NCI-H1048 (cell line): ENCODE measurements around the gene HSD3B2.

Source experiments
- DNase-seq: peaks from one replicate; lab custom pipeline; 2025; lab: John Stamatoyannopoulos, UW

Gene HSD3B2

DNA sequence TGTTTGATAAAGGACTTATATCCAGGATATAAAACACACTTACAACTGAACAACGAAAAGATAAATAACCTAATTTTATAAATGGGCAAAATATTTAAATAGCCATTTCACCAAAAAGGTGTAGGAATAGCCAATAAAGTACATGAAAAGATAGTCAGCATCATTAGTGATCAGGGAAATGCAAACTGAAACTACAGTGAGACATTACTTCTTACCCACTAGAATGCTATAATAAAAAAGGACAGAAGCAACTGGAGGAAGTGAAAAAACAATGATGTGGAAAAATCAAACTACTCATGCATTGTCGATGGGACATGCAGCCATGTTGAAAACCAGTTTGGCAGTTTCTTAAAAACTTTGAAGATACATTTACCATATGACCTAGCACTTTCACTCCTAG lies 48.6 kb downstream of the HSD3B2 start:
- DNase-seq, result no peak

DNA sequence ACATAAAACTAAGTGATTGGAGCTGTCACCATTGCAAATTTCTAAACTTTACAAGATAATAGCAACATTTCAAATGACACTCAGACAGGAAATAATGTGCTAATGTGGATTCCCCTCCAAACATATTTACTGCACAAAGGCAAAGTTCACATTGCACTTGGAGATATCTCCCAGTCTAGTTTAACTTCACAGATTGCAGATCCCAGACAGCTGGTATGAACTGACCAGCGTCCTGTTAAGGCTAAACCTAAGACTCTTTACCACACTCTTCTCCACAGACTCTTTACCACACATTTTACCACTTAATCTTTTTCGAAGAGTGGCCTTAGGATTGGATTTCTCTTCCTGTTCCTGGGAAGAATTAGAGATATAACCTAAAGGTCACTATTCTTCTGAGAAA lies 51.5 kb downstream of the HSD3B2 start:
- no peak for DNase-seq

DNA sequence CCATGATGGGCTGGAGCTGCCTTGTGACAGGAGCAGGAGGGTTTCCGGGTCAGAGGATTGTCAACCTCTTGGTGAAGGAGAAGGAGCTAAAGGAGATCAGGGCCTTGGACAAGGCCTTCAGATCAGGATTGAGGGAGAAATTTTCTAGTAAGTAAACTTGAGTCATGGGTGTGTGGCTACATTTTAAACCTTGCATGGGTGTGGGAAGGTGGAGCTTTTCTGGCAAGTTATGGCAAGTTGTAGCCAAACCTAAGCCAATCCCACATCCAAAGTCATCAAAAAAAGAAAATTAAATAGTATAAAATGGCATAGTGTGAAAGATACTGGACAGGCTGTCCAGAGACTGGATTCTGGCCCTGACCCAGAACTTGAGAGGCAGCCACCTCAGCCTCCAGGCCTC lies 52.3 kb downstream of the HSD3B2 start:
- DNase-seq, result no peak

DNA sequence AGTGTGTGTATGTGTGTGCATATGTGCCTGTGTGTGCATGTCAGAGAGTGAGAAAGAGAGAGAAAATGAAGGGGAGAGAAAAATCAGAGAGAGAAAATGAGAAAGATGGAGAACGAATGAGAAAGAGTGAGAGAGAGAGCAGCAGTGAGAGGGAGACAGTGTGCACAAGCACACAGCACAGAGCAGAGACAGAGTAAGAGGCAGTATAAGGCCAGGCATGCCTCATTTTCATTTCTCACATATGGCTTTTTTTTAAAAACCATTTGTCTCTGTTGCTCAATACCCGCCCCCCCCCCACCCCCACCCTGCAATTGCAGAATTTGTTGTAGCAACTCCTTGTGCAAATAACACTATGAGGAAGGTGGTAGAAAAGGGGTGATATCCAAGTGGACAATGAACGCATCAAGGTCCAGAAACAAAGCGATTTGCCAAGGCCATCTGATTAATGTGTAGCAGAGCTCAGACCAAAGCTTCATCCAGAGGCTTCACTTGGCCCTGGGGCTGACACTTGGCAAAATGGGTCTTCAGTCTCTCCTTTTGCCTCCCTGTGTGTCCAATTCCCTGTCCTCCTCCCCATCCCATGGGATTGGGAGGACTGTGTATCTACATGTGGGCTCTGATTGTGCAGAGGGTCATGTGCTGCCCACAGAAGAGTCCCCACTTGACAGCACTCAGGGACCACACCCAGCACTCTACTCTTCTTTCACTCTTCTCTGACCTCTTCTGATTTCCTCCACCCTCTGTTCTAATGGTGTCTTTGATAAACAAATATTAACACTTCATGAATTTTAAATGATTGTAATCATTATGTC lies 53.1 kb downstream of the HSD3B2 start:
- no peak for DNase-seq

DNA sequence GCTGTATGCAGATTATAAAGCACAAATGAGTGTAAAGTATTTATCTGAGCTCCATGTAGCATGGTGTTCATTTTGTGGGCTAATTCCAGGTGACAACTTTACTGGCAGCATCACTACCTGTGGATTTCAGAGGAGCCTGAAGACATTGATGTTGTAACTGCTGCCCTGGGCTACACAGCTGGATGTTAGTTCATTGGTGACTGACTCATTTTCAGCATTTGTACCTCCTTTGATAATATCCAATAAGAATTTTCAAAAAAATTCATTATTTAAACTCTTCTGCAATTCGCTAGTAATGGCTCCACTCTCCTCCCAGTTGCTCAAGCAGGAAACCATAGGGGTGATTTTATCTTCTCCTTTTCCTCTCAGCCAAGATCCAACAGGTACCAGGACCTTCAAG lies 54.8 kb downstream of the HSD3B2 start:
- DNase-seq, result no peak

DNA sequence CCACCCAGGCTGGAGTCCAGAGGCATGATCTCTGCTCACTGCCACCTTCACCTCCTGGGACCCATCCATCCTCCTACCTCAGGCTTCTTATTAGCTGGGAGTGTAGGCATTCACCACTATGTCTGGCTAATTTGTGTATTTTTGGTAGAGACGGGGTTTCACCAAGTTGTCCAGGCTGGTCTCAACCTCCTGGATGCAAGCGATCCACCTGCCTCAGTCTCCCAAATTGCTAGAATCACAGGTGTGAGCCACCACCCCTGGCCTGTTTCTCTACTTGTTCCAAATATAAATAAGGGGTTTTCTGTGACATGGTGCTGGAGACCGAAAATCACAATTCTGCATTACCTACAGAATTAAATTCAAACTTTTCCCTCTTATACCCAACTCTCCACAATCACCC lies 55.4 kb downstream of the HSD3B2 start:
- no peak for DNase-seq

DNA sequence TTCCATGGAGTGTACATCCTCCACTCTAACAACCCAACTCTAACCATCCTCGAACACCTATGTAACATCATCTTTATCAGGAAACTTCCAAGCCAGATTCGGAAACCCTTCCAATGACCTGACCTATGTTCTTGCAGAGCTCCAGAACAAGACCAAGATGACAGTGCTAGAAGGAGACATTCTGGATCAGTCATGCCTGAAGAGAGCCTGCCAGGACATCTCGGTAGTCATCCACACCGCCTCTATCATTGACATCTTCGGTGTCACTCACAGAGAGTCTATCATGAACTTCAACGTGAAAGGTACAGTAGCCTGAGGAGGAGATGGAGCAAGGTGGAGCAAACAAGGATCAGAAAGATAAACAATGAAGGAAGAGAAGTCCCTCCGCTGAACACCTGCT lies 56.0 kb downstream of the HSD3B2 start:
- no peak for DNase-seq

DNA sequence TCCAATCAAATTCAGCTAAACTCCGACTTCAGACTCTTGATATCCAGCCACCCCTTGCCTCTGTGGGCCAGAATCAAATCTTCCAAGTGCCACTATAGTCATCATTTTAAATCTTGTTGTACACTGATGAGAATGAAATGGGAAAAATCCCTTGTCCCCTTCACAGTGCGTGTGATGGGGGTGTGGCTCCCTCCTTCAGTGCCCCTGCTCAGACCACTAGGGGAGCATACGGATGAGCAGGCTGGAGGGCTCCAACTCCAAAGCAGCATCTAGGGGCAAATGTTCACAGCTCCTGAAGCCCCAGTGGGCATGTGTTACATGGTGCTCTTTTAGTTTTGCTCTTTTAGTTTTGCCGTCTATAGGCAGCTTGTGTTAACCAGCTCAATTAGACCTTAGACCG lies 56.6 kb downstream of the HSD3B2 start:
- no peak for DNase-seq

DNA sequence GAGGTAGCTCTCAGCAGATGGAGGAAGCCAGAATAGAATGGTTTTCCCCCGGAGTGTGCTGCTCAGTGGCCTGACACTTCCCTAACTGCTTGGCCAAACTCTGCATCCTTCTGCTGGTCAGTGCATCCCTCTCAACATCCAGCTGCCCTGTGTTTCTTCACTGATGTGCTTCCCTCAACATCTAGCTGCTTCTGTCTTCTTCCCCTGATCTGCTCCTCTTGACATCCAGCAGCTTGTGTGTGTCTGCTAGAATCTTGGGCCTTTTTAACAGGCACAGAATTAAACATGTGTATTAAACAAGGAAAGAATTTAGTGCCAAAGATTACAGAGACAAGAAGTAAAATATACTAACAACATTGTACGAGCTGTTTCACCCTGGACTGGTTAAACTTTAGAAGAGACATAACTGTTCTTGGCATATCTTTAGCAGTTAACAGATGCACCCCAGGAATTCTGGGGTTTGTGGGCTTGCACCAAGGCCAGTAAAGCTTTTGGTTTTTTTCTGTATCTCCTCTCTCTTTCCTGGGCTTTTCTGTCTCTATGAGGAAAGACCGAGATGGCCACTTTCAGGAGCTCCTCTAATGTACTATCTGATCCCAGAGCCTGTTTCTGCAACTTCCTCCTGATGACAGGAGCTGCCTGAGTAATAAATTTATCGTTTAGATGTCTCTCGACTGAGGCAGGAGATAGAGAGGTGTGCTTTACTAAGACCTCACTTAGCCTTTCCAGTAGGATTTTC lies 57.3 kb downstream of the HSD3B2 start:
- DNase-seq, result no peak
